NCI-H510A treated with DMSO at 0.1 percent for 48 hours (cell line): ENCODE measurements around the gene UBE2E2.
"Not testable (repeated sequence)": the region's sequence is repeated elsewhere in the genome, so short reads cannot be mapped to it uniquely, and the experiment has no call there.

ENCODE experiments used
- DNase-seq: peaks from one replicate; lab custom pipeline; 2025; lab: John Stamatoyannopoulos, UW

The UBE2E2 gene

GRCh38 chr3:23588547-23588946 lies 385.4 kb downstream of the UBE2E2 start:
- DNase-seq, result no peak

GRCh38 chr3:23589602-23590001 lies 386.5 kb downstream of the UBE2E2 start:
- DNase-seq, result no peak

GRCh38 chr3:23590424-23591273 lies 387.5 kb downstream of the UBE2E2 start:
- no peak for DNase-seq

- no peak for DNase-seq
These were observed 388.2 kb downstream of the UBE2E2 start for GRCh38 chr3:23591374-23591773.

GRCh38 chr3:23592961-23593931 lies 390.1 kb downstream of the UBE2E2 start:
- no peak for DNase-seq

- DNase-seq, result no peak
These were observed 390.9 kb downstream of the UBE2E2 start for GRCh38 chr3:23594066-23594465.

DNA sequence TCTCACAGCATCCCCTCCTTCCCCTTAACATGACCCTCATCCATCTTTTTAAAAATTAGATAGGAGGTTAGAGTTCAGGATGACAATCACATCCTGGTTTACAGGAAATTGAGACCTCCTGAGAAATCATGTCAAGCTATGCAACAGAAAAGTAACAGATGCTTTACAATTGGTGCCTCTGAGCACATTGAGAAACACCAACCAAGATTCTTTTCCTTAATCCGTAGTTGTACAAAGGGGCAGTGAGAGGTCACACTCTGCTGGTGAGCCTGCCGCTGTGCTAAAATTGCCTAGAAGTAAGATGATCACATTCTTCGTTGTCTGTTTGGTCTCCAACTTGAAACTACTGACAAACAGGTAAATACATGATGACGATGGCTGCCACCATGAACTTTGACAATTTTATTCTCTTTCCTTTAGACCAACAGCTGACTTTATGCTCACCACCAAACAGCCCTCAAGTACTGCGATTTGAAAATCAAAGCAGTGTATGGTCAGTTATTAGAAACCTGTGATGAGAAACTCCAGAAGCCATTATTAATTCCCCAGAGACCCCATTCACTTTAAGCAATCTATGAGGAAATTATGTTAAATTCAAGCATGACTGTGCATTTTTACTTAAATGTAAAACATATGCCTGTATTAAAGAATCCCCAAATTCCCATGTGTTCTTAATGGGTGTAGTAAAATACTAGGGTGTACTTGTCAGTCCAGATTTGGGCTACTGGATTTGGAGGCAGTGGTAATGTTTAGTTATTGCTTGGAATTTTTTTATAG lies 392.0 kb downstream of the UBE2E2 start:
- no peak for DNase-seq

DNA sequence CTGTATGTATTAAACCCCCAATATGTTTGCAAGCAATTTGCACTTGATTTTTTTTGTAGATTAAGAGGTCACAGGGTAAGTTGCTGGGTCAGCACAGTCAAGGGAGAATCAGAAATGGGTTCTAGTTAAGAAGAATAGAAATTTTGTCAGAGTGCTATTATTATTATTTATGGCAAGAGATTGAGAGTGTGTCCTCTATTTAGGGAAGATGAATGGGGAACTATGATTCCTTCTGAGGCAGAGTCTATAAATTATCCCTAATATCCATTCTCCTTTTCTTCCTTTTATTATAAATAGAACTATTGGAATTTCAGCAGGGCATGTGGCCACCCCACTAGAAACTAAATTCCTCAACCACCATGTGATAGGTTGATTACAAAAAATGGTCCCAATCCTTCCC lies 392.7 kb downstream of the UBE2E2 start:
- DNase-seq, result no peak

DNA sequence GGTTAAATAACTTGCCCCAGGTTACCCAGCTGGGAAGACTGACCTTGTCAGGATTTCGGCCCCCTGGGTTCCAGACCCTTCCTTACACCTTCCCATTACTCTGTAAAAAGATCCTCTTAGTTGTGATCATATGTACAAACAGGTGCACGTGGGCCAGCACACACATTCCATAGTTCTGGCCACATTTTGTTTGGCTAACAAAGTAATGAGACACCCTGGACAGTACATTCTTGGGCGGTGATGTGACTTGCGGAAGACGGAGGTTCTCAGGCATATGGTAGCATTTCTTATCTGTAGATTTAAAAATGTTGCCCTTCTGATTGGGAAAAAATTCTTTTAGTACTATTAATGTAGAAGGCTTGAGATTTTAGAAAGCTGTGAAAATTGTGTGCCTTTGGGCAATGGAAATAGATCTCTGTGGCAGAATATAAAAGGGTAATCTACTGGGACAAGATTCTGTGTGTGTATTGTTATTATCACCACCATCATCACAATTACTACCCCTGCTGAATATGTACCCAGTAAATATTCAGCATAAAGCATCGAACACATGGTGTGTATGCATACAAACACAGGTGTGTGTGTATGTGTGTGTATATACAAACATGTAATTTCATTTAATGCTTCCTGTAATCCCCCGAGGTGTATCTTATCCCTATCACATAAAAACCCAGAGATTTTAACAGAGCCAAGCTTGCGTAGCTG lies 397.2 kb downstream of the UBE2E2 start:
- no peak for DNase-seq

GRCh38 chr3:23601091-23601822 lies 398.1 kb downstream of the UBE2E2 start:
- DNase-seq, result no peak

DNA sequence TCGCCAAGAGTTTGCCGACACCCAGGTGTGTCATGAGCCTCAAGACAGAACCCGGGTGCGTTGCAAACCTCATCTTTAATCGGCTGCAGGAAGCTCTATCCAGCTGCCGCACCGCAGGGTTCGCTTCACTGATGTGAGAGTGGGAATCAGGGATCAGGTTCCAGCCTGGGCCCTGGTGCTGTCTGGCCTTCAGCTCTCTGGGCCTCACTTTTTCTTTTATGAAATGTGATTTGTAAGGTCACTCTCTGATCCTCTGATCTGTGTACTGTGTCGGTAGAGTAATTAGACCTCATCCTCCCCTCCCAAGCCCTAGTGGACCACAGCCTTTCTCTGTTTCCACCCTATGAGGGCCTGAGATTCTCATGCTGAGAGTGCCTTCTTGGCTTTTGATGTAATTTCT lies 399.8 kb downstream of the UBE2E2 start:
- peak; percentile 7 for DNase-seq

- DNase-seq, result no peak
These were observed 404.2 kb downstream of the UBE2E2 start for GRCh38 chr3:23607184-23607847.

- DNase-seq, result no peak
These were observed 405.5 kb downstream of the UBE2E2 start for GRCh38 chr3:23608650-23609049.

DNA sequence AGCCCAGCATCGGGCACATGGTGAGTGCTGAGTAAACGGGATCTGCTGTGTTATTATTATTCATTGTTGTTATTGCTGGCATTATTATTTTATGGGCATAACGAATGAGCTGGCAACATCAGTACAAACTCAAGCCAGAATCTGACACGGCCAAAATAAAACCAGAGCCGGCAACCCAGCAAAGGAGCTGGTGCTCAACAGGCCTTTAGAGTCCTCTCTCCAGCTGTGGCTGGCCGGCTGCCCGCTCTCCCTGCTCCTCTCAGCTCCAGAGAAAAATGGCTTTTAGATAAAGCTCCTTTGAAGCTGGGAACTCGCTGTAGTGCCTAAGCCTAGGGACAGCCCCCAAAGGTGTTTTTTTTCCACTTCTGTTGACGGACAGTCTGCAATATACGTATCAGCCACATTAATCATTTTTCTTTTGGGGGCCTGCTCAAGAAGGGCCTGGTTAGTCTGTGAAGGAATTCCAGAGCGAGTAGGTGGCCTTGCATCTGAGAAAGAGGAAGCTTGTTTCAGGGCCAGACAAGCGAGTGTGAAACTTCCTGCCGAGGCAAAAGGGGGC lies 408.7 kb downstream of the UBE2E2 start:
- no peak for DNase-seq

- no peak for DNase-seq
These were observed 409.3 kb downstream of the UBE2E2 start for GRCh38 chr3:23612296-23612891.

- no peak for DNase-seq
These were observed 411.9 kb downstream of the UBE2E2 start for GRCh38 chr3:23615068-23615467.

DNA sequence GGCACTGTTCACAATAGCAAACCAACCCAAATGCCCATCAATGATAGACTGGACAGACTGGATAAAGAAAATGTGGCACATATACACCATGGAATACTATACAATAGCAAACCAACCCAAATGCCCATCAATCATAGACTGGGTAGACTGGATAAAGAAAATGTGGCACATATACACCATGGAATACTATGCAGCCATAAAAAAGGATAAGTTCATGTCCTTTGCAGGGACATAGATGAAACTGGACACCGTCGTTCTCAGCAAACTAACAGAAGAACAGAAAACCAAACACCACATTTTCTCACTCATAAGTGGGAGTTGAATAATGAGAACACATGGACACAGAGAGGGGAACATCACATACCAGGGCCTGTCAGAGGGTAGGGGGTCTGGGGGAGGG lies 415.3 kb downstream of the UBE2E2 start:
- DNase-seq, result not testable (repeated sequence)

DNA sequence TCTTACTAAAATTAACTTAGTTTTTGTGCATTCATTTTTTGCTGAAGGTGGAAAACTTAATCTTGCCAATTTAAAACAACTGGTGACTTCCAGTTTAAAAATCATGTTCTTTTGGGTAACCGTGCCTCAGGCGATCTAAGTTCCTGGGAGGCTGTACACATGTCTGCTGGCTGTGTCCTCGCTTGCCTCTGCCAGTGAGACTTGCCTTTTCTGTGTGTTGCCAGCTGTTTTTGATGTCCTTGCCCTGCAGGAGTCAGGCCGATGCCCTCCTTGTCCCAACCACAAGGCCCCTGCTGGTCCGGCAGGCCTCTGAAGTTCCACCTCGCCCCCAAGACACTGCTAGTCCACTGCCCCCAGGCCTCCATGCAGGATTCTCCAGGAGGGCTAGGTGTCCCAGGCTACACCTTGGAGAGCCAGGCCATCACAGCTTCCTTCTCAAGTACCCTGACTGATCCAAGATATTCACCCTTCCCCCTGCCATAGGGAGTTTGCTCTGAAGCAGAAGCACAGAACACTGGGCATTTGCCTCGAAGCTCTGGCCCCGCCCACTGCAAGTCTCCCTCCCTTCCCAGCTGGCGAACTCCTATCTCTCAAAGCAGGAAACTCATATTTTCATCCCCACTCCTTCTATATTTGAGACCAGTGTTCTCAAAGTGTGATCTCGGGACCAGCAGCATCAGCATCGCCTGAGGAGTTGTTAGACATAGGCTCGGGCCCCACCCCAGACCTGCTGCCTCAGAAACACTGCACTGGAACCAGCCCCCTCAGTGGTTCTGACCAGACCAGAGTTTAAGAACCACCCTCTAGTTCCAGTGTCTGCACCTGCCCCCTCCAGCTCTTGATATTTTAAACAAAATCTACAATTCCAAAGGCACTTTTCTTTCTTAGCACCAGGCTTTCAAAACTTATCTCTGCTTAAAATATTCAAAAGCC lies 416.8 kb downstream of the UBE2E2 start:
- DNase-seq, result no peak
